Measurements from ENCODE around the gene ARIH2.

GRCh38 chr3:48983096-48983495 lies 64.5 kb downstream of the ARIH2 start:
- TF ChIP-seq CTCF (conservative IDR thresholded peaks at IDR 0.05; ENCODE audit: low read depth, low read length) (no peak), EZH2 (IDR thresholded peaks at IDR 0.05; ENCODE audit: borderline replicate concordance, low read depth, low read length, poor library complexity, severe bottlenecking) (no peak)
